ENCODE data around the gene ERCC4.

DNA sequence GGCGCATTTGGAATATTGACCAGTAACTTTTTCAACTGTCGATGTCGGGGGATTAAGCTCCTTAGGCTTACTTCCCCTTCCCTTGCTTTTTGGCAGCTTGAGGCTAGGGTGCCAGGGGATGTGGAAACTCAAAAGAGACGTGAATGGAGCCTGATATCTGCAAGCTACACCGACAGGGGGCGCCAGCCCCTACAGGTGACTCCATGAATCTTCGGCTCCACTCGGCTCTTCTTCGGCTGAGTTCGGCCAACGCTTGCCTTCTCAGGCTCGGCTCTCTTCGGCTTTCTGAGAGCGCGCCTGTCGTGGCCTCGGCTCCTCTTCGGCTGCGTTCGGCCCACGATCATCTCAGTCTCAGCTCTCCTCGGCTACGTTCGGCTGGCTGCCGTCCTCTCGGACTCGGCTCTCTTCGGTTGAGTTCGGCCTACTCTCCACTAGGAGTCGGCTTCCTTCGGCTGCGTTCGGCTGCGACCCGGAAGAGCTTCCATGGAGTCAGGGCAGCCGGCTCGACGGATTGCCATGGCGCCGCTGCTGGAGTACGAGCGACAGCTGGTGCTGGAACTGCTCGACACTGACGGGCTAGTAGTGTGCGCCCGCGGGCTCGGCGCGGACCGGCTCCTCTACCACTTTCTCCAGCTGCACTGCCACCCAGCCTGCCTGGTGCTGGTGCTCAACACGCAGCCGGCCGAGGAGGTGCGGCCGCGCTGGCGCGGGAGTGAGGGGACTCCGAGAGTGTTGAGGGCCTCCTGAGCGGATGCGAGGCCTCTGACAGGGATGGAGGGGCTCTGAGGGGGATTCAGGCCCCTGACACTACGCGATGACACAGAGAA lies at the start of gene ERCC4:
- TF ChIP-seq, protein P1, sequence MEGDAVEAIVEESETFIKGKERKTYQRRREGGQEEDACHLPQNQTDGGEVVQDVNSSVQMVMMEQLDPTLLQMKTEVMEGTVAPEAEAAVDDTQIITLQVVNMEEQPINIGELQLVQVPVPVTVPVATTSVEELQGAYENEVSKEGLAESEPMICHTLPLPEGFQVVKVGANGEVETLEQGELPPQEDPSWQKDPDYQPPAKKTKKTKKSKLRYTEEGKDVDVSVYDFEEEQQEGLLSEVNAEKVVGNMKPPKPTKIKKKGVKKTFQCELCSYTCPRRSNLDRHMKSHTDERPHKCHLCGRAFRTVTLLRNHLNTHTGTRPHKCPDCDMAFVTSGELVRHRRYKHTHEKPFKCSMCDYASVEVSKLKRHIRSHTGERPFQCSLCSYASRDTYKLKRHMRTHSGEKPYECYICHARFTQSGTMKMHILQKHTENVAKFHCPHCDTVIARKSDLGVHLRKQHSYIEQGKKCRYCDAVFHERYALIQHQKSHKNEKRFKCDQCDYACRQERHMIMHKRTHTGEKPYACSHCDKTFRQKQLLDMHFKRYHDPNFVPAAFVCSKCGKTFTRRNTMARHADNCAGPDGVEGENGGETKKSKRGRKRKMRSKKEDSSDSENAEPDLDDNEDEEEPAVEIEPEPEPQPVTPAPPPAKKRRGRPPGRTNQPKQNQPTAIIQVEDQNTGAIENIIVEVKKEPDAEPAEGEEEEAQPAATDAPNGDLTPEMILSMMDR (IDR thresholded peaks at IDR 0.05) = peak; percentile 83 to 92 (median 89)
- TF ChIP-seq POLR2AphosphoS5 (IDR thresholded peaks at IDR 0.05) (peak; percentile 61 to 89 (median 74)), POLR2A (IDR thresholded peaks at IDR 0.05) (no peak), EP300 (IDR thresholded peaks at IDR 0.05) (no peak)
